Ovary (tissue), 9 donors: Measurements from ENCODE around the gene PGRMC1. TPM values are rescaled to one million over a fixed set of nuclear protein-coding genes. Genes with fewer than 3 reads are reported as not detected.

ENCODE experiments used
- DNase-seq, 5 donors: peaks; one replicate each; pipeline ENCODE4 v3.0.0-alpha.2; 2019 to 2020
- H3K27ac ChIP-seq, 2 donors: fragments of 200-600 bp; one replicate each; pipeline versions ENCODE4 v1.5.1 to v1.8.0; 2019 to 2022
- H3K27me3 ChIP-seq: fragments of 200-600 bp; one replicate; pipeline ENCODE4 v1.8.0; 2022
- H3K36me3 ChIP-seq: fragments of 200-600 bp; sonication (generic); one replicate; pipeline ENCODE4 v1.5.1; 2019
- H3K4me1 ChIP-seq: one replicate; pipeline ENCODE4 v1.8.1; 2013; ENCODE audit warnings: mild to moderate bottlenecking, moderate library complexity; ENCODE audit not compliant: insufficient read depth
- H3K4me3 ChIP-seq: fragments of 200-600 bp; sonication (generic); one replicate; pipeline ENCODE4 v1.5.1; 2017
- H3K9me3 ChIP-seq, 2 donors: fragments of 200-600 bp in 1 of 2; sonication (generic) in 1 of 2; one replicate each; pipeline versions ENCODE4 v1.5.1 to v1.8.1; 2013 to 2019; ENCODE audit warnings: mild to moderate bottlenecking in 1 of 2, moderate library complexity in 1 of 2
- CTCF ChIP-seq, 3 donors: fragments of 450-650 bp in 2 of 3; fragments of 200-600 bp in 1 of 3; IDR thresholded peaks; one replicate each; pipeline versions ENCODE4 v1.5.1 to v1.8.0; 2016 to 2022; ENCODE audit warnings: antibody characterized with exemption in 3 of 3, mild to moderate bottlenecking in 1 of 3
- EP300 ChIP-seq: sonication (generic); formaldehyde crosslinking; IDR thresholded peaks from one replicate; pipeline ENCODE4 v1.6.1; 2017; ENCODE audit warnings: antibody characterized with exemption
- POLR2A ChIP-seq: fragments of 450-650 bp; IDR thresholded peaks from one replicate; pipeline ENCODE4 v1.6.1; 2017; ENCODE audit warnings: antibody characterized with exemption, mild to moderate bottlenecking, moderate library complexity
- WGBS, 3 donors: extraction: QIAGEN DNeasy Blood & Tissue Kit in 1 of 3; methylation state at CpG; one replicate each; pipeline versions ENCODE4 v1.1.5 to v1.1.7; 2013 to 2017; 5-methylcytosine and 5-hydroxymethylcytosine counted together
- intact Hi-C, 4 donors: fragments of 100-400 bp; cut with DNase I; formaldehyde crosslinking; loops; one replicate each; pipeline versions ENCODE4 v1.11.0 to v1.15.1; 2022 to 2023
- polyA plus RNA-seq, 2 donors: library from polyadenylated mRNA; stranded (reverse); fragments of 200-250 nt in 1 of 2; fragments of 350-450 nt in 1 of 2; fragmentation: Illumina TruSeq in 1 of 2; extraction: RNeasy Lipid Tissue Mini Kit (QIAGEN cat#74804) in 1 of 2; gene quantifications; one replicate each; pipeline ENCODE4 v1.2.3, GENCODE V29; 2013 to 2014
- total RNA-seq, 7 donors: library from RNA; depleted of rRNA in 2 of 7; stranded (reverse); fragments of >200 nt in 2 of 7; fragmentation: NEBNext Ultra II Directional in 3 of 7; extraction: Animal tissue kit (Norgen Biotek cat#: 25700) in 3 of 7; gene quantifications; one replicate each; pipeline versions ENCODE4 v1.1.0 to v1.2.4, GENCODE V29; 2016 to 2023
- donor health status: DM: no; HTN: no; CAD: no; lungs with moderate emphysema.
- donor health status: DM: no; HTN: no; CAD: no.
- donor health status: Bipolar disorder and iron deficiency.
- donor health status: DM: yes; HTN: yes; CAD: no.
- donor health status: DM: no; HTN: no; CAD: no.
- donor health status: DM: yes; HTN: yes; CAD: no.

The PGRMC1 gene
- total and polyA plus RNA-seq, 9 donors, result 89.6 to 164 (median 102) TPM

- no peaks in the 10 kb centered on the region for H3K9me3 ChIP-seq
- no peak for DNase-seq
- no peak overlapping the region for H3K27ac ChIP-seq
- intact Hi-C loops, result no loop called here
- WGBS, 3 donors, result 53 to 71% (median 69%) methylated on average over 3 of the region's 3 CpGs
- no peaks in the 10 kb centered on the region for H3K36me3 ChIP-seq
- H3K4me1 ChIP-seq, result no peaks in the 10 kb centered on the region
- TF ChIP-seq POLR2A (no peak), EP300 (no peak), CTCF (IDR thresholded peaks at IDR 0.05) (no peak)
- H3K27me3 ChIP-seq, result no peaks in the 10 kb centered on the region
- H3K4me3 ChIP-seq, result no peak overlapping the region
These were observed 2.5 kb downstream of the PGRMC1 start for GRCh38 chrX:119238557-119238956.

GRCh38 chrX:119240356-119240755 lies 4.3 kb downstream of the PGRMC1 start:
- Histone ChIP-seq H3K4me3 (no peak overlapping the region), H3K36me3 (no peaks in the 10 kb centered on the region), H3K27me3 (no peaks in the 10 kb centered on the region), H3K4me1 (no peaks in the 10 kb centered on the region), H3K27ac (no peak overlapping the region), H3K9me3 (no peaks in the 10 kb centered on the region)
- WGBS, 3 donors, result 46 to 57% (median 55%) methylated on average over 3 of the region's 3 CpGs
- intact Hi-C loops, result no loop called here
- no peak for DNase-seq
- TF ChIP-seq POLR2A (no peak), CTCF (IDR thresholded peaks at IDR 0.05) (no peak), EP300 (no peak)

DNA sequence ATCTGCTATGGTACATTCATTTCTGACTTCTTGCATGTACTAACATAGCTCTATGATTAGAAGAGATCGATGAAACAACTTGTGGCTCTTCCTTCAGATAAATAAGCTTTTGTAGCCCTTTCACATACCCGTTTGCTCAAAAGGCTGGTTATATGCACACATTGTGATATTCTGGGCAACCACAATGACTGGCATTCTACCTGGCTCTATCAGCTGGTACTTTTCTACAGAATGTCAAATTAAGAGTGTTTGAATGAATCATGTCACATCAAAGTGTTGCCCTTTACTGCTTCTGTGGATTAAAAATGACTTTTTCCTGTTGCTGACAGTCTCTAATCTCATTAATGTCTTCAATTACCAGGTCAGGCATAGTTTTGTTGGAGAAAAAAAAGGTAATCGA lies 11.6 kb downstream of the PGRMC1 start:
- DNase-seq, result no peak
- Histone ChIP-seq H3K4me1 (no peaks in the 10 kb centered on the region), H3K36me3 (no peaks in the 10 kb centered on the region), H3K9me3 (no peaks in the 10 kb centered on the region), H3K27ac (no peak overlapping the region), H3K4me3 (no peak overlapping the region), H3K27me3 (no peaks in the 10 kb centered on the region)
- intact Hi-C loops, result no loop called here
- TF ChIP-seq CTCF (IDR thresholded peaks at IDR 0.05) (no peak), POLR2A (no peak), EP300 (no peak)
- WGBS, 3 donors, result 65 to 77% (median 67%) methylated on average over 3 of the region's 3 CpGs

GRCh38 chrX:119249891-119250290 lies 13.8 kb downstream of the PGRMC1 start:
- TF ChIP-seq EP300 (no peak), POLR2A (no peak)
- DNase-seq, result no peak
- H3K27me3 ChIP-seq, result no peaks in the 10 kb centered on the region
- 71 to 77% (median 75%) methylated on average over 3 of the region's 3 CpGs for WGBS, 3 donors
- no peaks in the 10 kb centered on the region for H3K4me1 ChIP-seq
- intact Hi-C loops, result no loop called here
- no peaks in the 10 kb centered on the region for H3K36me3 ChIP-seq
- H3K9me3 ChIP-seq, result no peaks in the 10 kb centered on the region
- H3K27ac ChIP-seq, result no peak overlapping the region
- no peak overlapping the region for H3K4me3 ChIP-seq

GRCh38 chrX:119251386-119251785 lies 15.3 kb downstream of the PGRMC1 start:
- Histone ChIP-seq H3K4me1 (no peaks in the 10 kb centered on the region), H3K27ac (no peak overlapping the region), H3K9me3 (no peaks in the 10 kb centered on the region), H3K27me3 (no peaks in the 10 kb centered on the region), H3K36me3 (no peaks in the 10 kb centered on the region), H3K4me3 (no peak overlapping the region)
- 73 to 78% (median 78%) methylated on average over 4 of the region's 4 CpGs for WGBS, 3 donors
- intact Hi-C loops, result no loop called here
- no peak for TF ChIP-seq POLR2A
- no peak for TF ChIP-seq CTCF (IDR thresholded peaks at IDR 0.05)
- TF ChIP-seq EP300, result no peak
- DNase-seq, result no peak
